Measurements from ENCODE around the gene NOL3. TPM values are rescaled to one million over a fixed set of nuclear protein-coding genes. Genes with fewer than 3 reads are reported as not detected.

The NOL3 gene
- total and polyA plus RNA-seq, 9 of the 15 experiments (the other 6 are each of a cell fraction or from before 2014, with no cell fraction given) = 0.45 to 14.0 (median 5.4) TPM

- TF ChIP-seq MEIS2 (IDR thresholded peaks at IDR 0.05; ENCODE audit: partially characterized antibody) (peak; percentile 79), ASH1L (IDR thresholded peaks at IDR 0.05; ENCODE audit: borderline replicate concordance, low read depth, partially characterized antibody) (peak; percentile 96), NONO (IDR thresholded peaks at IDR 0.05; ENCODE audit: low read depth in 2 of 2, low read length in 1 of 2) (peak in 1 of 2 experiments; percentile 51; a peak in 1 of 4 replicates), HMBOX1 (IDR thresholded peaks at IDR 0.05) (no peak), HDAC3 (IDR thresholded peaks at IDR 0.05; ENCODE audit: borderline replicate concordance, partially characterized antibody) (no peak), NFATC3 (IDR thresholded peaks at IDR 0.05) (no peak), PHF8 (IDR thresholded peaks at IDR 0.05; ENCODE audit: borderline replicate concordance, low read length) (peak; percentile 84; the same call in 1 of the 2 replicates), FOS (IDR thresholded peaks at IDR 0.05; ENCODE audit: extremely low read depth, insufficient read length) (peak; percentile 95), SMAD4 (CRISPR knock-in tag; conservative IDR thresholded peaks at IDR 0.05) (peak; percentile 50; the same call in 1 of the 2 replicates), LCOR (CRISPR knock-in tag; IDR thresholded peaks at IDR 0.05) (0 out of 2 replicates have a peak, but pooled peaks have one; percentile 4), KLF16 (IDR thresholded peaks at IDR 0.05) (no peak), ZBTB26 (CRISPR knock-in tag; IDR thresholded peaks at IDR 0.05) (no peak), ZNF12 (CRISPR knock-in tag; IDR thresholded peaks at IDR 0.05) (no peak), RBBP5 (IDR thresholded peaks at IDR 0.05; ENCODE audit: borderline replicate concordance, insufficient read depth, low read length, poor library complexity, severe bottlenecking) (peak; percentile 85), TAF9B (IDR thresholded peaks at IDR 0.05; ENCODE audit: partially characterized antibody) (no peak), POLR3A (IDR thresholded peaks at IDR 0.05; ENCODE audit: borderline replicate concordance, extremely low read depth, insufficient read depth, insufficient read length) (no peak), MECOM (CRISPR knock-in tag; IDR thresholded peaks at IDR 0.05) (no peak), RBFOX2 (IDR thresholded peaks at IDR 0.05; ENCODE audit: low read depth, low read length) (peak; percentile 74)
- TF ChIP-seq, protein P1, sequence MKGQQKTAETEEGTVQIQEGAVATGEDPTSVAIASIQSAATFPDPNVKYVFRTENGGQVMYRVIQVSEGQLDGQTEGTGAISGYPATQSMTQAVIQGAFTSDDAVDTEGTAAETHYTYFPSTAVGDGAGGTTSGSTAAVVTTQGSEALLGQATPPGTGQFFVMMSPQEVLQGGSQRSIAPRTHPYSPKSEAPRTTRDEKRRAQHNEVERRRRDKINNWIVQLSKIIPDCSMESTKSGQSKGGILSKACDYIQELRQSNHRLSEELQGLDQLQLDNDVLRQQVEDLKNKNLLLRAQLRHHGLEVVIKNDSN (CRISPR knock-in tag; IDR thresholded peaks at IDR 0.05) = peak; percentile 66; the same call in 1 of the 2 replicates
- TF ChIP-seq, protein P2, sequence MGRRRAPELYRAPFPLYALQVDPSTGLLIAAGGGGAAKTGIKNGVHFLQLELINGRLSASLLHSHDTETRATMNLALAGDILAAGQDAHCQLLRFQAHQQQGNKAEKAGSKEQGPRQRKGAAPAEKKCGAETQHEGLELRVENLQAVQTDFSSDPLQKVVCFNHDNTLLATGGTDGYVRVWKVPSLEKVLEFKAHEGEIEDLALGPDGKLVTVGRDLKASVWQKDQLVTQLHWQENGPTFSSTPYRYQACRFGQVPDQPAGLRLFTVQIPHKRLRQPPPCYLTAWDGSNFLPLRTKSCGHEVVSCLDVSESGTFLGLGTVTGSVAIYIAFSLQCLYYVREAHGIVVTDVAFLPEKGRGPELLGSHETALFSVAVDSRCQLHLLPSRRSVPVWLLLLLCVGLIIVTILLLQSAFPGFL (CRISPR knock-in tag; IDR thresholded peaks at IDR 0.05) = no peak
- TF ChIP-seq, protein P3, sequence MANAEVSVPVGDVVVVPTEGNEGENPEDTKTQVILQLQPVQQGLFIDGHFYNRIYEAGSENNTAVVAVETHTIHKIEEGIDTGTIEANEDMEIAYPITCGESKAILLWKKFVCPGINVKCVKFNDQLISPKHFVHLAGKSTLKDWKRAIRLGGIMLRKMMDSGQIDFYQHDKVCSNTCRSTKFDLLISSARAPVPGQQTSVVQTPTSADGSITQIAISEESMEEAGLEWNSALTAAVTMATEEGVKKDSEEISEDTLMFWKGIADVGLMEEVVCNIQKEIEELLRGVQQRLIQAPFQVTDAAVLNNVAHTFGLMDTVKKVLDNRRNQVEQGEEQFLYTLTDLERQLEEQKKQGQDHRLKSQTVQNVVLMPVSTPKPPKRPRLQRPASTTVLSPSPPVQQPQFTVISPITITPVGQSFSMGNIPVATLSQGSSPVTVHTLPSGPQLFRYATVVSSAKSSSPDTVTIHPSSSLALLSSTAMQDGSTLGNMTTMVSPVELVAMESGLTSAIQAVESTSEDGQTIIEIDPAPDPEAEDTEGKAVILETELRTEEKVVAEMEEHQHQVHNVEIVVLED (CRISPR knock-in tag; IDR thresholded peaks at IDR 0.05) = peak; percentile 96
These were observed 13.5 kb downstream of the NOL3 start, which contains the start of gene MATCAP1 (continued) for GRCh38 chr16:67183627-67184452.
